ACHN (cell line): Measurements from ENCODE around the gene CXCL6.

ENCODE experiments used
- DNase-seq: peaks from one replicate; pipeline ENCODE4 v3.0.0-alpha.2; 2015
- in situ Hi-C: cut with HindIII; loops from 2 replicates; pipeline ENCODE4 v1.10.0; 2017; ENCODE audit warnings: low sequenced_read_pairs, low pct_ligation_motif_present, low pct_unique_long_range_greater_than_20kb

The CXCL6 gene

DNA sequence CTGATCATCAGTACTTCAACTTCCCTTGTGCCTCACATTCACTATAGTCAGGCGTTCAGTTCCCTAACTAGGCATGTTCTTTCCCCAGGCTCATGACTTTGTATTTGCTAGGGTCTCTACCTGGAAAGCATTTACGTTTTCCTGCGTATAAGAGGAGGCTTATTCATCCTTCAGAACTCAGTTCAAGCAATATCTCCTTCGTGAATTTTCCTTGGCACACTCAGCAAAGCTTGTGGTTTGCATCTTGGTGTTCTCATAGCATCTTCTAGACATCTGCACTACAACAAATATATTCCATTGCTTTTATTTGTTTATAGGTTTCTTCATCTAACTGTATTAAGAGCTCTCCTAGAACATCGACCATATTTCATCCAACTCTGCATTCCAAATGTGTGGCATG lies 2.6 kb downstream of the CXCL6 start:
- no peak for DNase-seq
- in situ Hi-C loops = no loop called here

GRCh38 chr4:73839715-73840114 lies 3.2 kb downstream of the CXCL6 start:
- in situ Hi-C loops = no loop called here
- DNase-seq = no peak

DNA sequence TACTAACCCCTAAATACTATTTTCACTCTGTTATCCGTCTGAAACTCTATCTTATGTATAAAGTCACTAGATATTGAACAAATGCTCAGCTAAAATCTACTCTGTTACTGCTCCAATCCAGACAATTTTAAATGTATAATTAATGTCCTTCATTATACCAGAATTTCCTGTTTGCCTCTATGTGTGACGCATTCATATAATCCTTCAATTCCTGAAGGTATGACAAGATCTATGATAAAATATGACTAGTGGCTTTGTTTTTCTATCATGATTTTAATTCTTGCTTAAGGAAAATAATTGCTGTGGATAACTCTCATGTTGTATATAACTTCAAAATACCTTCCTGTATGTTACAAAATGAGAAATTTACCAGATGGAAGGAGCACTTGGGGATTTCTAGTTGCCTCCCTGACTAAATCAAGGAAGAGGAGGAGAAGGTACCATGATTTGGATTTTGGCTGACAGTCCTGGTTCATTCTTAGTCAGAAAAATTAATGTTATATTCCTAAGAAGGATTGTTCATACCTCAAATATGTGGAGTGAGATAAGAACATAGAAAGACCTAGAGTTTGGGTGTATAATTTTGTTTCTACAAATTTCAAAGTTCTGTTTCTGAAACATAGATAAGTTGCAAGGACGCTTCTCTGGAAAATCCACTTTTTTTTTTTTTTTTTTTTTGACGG lies 4.9 kb downstream of the CXCL6 start:
- in situ Hi-C loops = no loop called here
- no peak for DNase-seq

- no peak for DNase-seq
- in situ Hi-C loops = no loop called here
These were observed 6.2 kb downstream of the CXCL6 start for GRCh38 chr4:73842696-73843095.

DNA sequence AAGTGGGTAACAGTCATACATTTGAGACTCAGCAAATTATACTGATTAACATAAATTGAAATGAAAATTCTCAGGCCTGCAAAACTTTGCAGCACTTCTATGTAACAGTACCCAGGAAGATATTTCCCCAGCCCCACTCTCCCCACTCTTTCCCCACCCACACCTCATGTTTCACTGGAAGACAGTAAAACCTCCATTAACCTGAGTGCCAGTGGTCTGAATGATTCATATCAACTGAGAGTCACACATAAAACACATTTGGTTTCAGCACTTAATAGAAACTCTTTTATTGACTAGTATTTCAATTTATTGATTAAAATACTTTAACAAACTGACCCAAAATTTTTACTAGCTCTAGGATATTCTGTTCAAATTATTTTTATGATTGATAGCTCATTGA lies 6.9 kb downstream of the CXCL6 start:
- DNase-seq = no peak
- in situ Hi-C loops = no loop called here

DNA sequence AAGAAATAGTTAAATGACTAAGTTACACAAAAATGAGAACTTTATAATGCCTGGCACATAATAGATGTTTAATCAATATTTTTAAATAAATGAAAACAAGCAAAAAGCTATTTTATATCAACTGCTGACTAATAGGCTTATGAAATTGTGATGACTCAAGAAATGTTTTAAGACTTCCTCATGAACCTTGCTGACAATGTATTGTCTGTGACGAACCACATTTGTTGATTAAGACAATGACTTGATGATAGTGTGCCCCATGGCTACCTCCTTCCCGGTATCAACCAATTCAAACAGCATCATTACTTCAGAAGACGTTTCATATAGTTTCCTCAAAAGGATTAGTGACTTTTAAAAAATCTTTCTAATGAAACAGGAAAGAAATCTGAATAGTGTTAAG lies 7.9 kb downstream of the CXCL6 start:
- in situ Hi-C loops = no loop called here
- DNase-seq = no peak

- in situ Hi-C loops = no loop called here
- DNase-seq = no peak
These were observed 8.3 kb downstream of the CXCL6 start for GRCh38 chr4:73844806-73845205.

GRCh38 chr4:73847526-73848182 lies 11.2 kb downstream of the CXCL6 start:
- in situ Hi-C loops = no loop called here
- DNase-seq = no peak

GRCh38 chr4:73848183-73848777 lies 11.8 kb downstream of the CXCL6 start:
- in situ Hi-C loops = no loop called here

GRCh38 chr4:73850261-73850970 lies 13.9 kb downstream of the CXCL6 start:
- in situ Hi-C loops = no loop called here
- no peak for DNase-seq

More at GRCh38 chr4:73848183-73848777, 11.8 kb downstream of the CXCL6 start:
- no peak for DNase-seq

GRCh38 chr4:73851293-73851692 lies 14.8 kb downstream of the CXCL6 start:
- DNase-seq = no peak
- in situ Hi-C loops = no loop called here

DNA sequence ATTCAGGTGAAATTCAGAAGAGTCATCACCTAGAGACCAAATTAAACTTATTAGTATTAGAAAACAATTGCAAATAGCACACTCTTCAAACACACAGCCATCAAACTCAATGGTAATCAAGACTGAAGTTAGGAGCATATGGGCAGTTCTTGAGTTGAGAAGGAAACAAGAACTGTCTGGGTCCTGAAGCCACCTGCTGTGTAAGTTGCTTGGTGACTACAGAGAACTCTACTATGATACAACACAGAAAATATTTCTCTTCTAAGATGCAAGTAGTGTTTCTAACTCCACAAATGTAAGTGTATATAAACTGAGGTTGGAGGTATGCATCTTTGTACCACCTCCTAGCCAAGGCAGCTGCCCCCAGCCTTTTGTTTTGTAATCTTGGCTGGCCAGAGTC lies 16.3 kb downstream of the CXCL6 start:
- in situ Hi-C loops = no loop called here
- no peak for DNase-seq

GRCh38 chr4:73853246-73853704 lies 16.8 kb downstream of the CXCL6 start, which contains the start of gene PF4V1:
PF4V1 (plus strand) TSS chr4:73853296; CDS start chr4:73853363, 67 bp downstream.
- in situ Hi-C loops = no loop called here
- no peak for DNase-seq

DNA sequence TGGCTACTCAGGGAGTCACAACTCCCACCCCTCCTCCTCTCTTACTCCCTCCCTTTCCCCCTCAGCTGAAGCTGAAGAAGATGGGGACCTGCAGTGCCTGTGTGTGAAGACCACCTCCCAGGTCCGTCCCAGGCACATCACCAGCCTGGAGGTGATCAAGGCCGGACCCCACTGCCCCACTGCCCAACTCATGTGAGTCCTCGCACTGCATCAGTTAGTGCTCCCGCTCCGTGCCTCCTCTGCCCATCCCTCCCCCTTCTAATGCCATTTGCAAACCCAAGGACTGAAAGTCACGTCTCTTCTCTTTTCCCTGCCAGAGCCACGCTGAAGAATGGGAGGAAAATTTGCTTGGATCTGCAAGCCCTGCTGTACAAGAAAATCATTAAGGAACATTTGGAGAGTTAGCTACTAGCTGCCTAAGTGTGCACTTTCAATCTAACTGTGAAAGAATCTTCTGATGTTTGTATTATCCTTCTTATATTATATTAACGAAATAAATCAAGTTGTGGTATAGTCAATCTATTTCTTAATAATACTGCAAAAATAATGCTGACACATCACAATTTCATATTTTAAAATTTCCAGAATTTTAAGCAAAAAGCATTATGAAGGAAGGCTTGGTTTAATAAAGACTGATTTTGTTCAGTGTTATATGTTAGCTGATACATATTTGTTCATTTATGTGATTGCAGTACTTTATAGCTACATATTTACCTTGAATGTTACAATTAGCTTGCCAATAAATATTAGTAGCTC lies 17.4 kb downstream of the CXCL6 start:
- in situ Hi-C loops = no loop called here
- DNase-seq = no peak

- no peak for DNase-seq
These were observed 18.9 kb downstream of the CXCL6 start for GRCh38 chr4:73855406-73855805.

DNA sequence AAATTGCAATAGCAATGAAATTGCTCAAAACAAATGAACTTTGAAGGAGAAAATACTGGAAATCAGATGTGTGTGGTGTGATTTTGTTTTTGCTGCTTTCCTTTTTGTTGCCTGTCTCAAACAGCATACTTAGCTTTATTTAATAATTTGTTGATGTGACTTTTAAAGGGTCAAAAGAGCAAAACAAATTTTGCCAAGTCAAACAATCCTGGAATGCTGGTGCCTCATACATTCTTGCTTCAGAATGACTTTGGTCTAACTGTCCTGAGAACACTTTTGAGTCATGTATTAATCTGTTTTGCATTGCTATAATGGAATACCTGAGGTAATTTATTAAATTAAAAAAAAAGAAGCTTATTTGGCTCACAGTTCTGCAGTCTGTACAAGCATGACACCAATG lies 20.0 kb downstream of the CXCL6 start:
- in situ Hi-C loops = no loop called here
- no peak for DNase-seq

More at GRCh38 chr4:73855406-73855805, 18.9 kb downstream of the CXCL6 start:
- in situ Hi-C loops = no loop called here

DNA sequence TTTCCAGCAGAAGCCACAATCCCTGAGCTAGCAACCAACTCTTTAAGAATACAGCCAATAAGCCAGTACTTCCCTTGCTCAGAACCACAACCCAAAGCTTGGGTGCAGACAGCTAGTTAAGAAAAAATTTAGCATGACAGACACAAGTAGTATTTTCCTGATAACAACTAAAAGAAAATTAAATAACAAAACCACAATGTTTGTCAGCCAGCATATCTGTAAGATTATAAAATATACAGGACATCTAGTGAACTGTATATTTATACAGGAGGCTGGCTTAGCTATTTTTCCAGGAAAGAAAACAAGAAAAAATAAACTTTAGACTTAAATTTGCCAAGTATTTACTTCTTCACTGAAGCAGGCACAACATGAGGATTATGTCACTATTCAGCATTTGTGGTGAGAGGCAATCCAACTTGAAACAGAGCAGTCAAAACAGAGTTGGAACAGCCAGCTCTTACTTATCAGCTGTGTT lies 23.2 kb downstream of the CXCL6 start:
- in situ Hi-C loops = no loop called here

GRCh38 chr4:73860181-73860580 lies 23.7 kb downstream of the CXCL6 start:
- DNase-seq = no peak
- in situ Hi-C loops = no loop called here

More for the DNA sequence above, 23.2 kb downstream of the CXCL6 start:
- DNase-seq = no peak
